ENCODE data around the gene CCDC186.
"Not testable (repeated sequence)": the region's sequence is repeated elsewhere in the genome, so short reads cannot be mapped to it uniquely, and the experiment has no call there.

CCDC186 gene

DNA sequence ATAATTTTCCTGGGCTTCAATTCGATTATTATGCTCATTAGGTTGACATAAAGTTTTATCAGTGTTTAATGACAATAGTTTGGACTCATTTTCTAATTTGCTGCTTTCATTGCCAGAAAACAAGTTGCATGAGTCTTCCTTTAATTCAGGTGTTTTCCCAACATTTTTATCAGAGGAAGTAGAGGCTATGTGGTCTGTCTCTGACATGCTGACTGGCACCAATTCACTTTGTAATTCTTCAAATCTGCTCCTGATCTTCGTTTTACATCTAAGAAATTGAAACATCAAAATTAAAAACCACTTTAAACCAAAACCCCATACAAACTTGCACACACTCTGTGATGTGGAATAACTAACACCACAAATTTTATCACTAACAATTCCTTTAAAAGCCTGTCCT is 10.9 kb downstream of the CCDC186 start:
- TF ChIP-seq EZH2phosphoT487 (IDR thresholded peaks at IDR 0.05; ENCODE audit: low read length) (no peak), EZH2 (optimal IDR thresholded peaks at IDR 0.05; ENCODE audit: low read depth, low read length) (no peak)
- TF ChIP-seq, protein P1, sequence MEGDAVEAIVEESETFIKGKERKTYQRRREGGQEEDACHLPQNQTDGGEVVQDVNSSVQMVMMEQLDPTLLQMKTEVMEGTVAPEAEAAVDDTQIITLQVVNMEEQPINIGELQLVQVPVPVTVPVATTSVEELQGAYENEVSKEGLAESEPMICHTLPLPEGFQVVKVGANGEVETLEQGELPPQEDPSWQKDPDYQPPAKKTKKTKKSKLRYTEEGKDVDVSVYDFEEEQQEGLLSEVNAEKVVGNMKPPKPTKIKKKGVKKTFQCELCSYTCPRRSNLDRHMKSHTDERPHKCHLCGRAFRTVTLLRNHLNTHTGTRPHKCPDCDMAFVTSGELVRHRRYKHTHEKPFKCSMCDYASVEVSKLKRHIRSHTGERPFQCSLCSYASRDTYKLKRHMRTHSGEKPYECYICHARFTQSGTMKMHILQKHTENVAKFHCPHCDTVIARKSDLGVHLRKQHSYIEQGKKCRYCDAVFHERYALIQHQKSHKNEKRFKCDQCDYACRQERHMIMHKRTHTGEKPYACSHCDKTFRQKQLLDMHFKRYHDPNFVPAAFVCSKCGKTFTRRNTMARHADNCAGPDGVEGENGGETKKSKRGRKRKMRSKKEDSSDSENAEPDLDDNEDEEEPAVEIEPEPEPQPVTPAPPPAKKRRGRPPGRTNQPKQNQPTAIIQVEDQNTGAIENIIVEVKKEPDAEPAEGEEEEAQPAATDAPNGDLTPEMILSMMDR (IDR thresholded peaks at IDR 0.05; ENCODE audit: low read length) = no peak
- no peaks in the 10 kb centered on the region for H3K9me3 ChIP-seq (replicated peaks; ENCODE audit: insufficient read depth, low read length)
- H3K4me3 ChIP-seq (ENCODE audit: low read length) = no peak overlapping the region
- no peaks in the 10 kb centered on the region for H3K27me3 ChIP-seq (replicated peaks; ENCODE audit: insufficient read depth, low read length)
- H3K4me1 ChIP-seq (ENCODE audit: low read length) = no peaks in the 10 kb centered on the region
- no peaks in the 10 kb centered on the region for H4K20me1 ChIP-seq (ENCODE audit: insufficient read depth, low read length)
- H3F3A ChIP-seq (ENCODE audit: insufficient read depth, low read length) = no peaks in the 10 kb centered on the region
- no peak for DNase-seq
- peaks cover 6% of the 10 kb centered on the region for H3K36me3 ChIP-seq (replicated peaks; ENCODE audit: insufficient read depth, low read length)
- no peak overlapping the region for H3K9ac ChIP-seq (ENCODE audit: low read length)
- H3K9me2 ChIP-seq (replicated peaks; ENCODE audit: insufficient read depth, low read length) = no peaks in the 10 kb centered on the region
- no peak overlapping the region for H2AFZ ChIP-seq (ENCODE audit: low read length)
- peaks cover 69% of the 10 kb centered on the region for H3K79me2 ChIP-seq (ENCODE audit: low read length)
- H3K4me2 ChIP-seq (ENCODE audit: low read depth, low read length) = no peak overlapping the region
- H3K27ac ChIP-seq (ENCODE audit: low read length) = no peak overlapping the region

GRCh38 chr10:114157912-114158311 is 16.1 kb downstream of the CCDC186 start:
- Histone ChIP-seq H3K4me2 (ENCODE audit: low read depth, low read length) (no peak overlapping the region), H3K9me2 (replicated peaks; ENCODE audit: insufficient read depth, low read length) (no peaks in the 10 kb centered on the region), H3K36me3 (replicated peaks; ENCODE audit: insufficient read depth, low read length) (no peaks in the 10 kb centered on the region; the same call in 1 of the 2 replicates), H3K4me1 (ENCODE audit: low read length) (no peaks in the 10 kb centered on the region), H3K79me2 (ENCODE audit: low read length) (peaks cover 33% of the 10 kb centered on the region), H3F3A (ENCODE audit: insufficient read depth, low read length) (no peaks in the 10 kb centered on the region), H3K4me3 (ENCODE audit: low read length) (no peak overlapping the region), H2AFZ (ENCODE audit: low read length) (no peak overlapping the region), H3K9me3 (replicated peaks; ENCODE audit: insufficient read depth, low read length) (no peaks in the 10 kb centered on the region), H3K27me3 (replicated peaks; ENCODE audit: insufficient read depth, low read length) (no peaks in the 10 kb centered on the region), H3K9ac (ENCODE audit: low read length) (no peak overlapping the region), H4K20me1 (ENCODE audit: insufficient read depth, low read length) (no peaks in the 10 kb centered on the region), H3K27ac (ENCODE audit: low read length) (no peak overlapping the region)
- no peak for DNase-seq
- TF ChIP-seq, protein P1 (IDR thresholded peaks at IDR 0.05; ENCODE audit: low read length) = no peak
- no peak for TF ChIP-seq EZH2 (optimal IDR thresholded peaks at IDR 0.05; ENCODE audit: low read depth, low read length)
- TF ChIP-seq EZH2phosphoT487 (IDR thresholded peaks at IDR 0.05; ENCODE audit: low read length) = no peak

DNA sequence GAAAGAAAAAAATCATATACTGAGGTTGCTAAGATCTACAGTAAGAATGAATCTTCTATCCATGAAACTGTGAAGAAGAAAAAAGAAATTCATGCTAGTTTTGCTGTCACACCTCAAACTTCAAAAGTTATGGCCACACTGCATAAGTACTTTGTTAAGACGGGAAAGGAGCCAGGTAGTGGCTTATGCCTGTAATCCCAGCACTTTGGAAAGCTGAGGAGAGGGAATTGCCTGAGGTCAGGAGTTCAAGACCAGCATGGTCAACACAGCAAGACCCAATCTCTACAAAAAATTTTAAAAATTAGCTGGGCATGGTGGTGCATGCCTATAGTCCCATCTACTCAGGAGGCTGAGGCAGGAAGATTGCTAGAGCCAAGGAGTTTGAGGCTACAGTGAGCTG is 22.1 kb downstream of the CCDC186 start:
- H3K9ac ChIP-seq (ENCODE audit: low read length) = no peak overlapping the region
- H3K36me3 ChIP-seq (replicated peaks; ENCODE audit: insufficient read depth, low read length) = no peaks in the 10 kb centered on the region; the same call in 1 of the 2 replicates
- H3K9me3 ChIP-seq (replicated peaks; ENCODE audit: insufficient read depth, low read length) = no peaks in the 10 kb centered on the region
- H3K4me1 ChIP-seq (ENCODE audit: low read length) = no peaks in the 10 kb centered on the region
- H3K27me3 ChIP-seq (replicated peaks; ENCODE audit: insufficient read depth, low read length) = no peaks in the 10 kb centered on the region
- TF ChIP-seq EZH2 (optimal IDR thresholded peaks at IDR 0.05; ENCODE audit: low read depth, low read length) (no peak), EZH2phosphoT487 (IDR thresholded peaks at IDR 0.05; ENCODE audit: low read length) (no peak)
- no peaks in the 10 kb centered on the region for H4K20me1 ChIP-seq (ENCODE audit: insufficient read depth, low read length)
- no peak overlapping the region for H3K4me3 ChIP-seq (ENCODE audit: low read length)
- H3K79me2 ChIP-seq (ENCODE audit: low read length) = peaks cover 14% of the 10 kb centered on the region
- no peak overlapping the region for H3K27ac ChIP-seq (ENCODE audit: low read length)
- H2AFZ ChIP-seq (ENCODE audit: low read length) = no peak overlapping the region
- no peaks in the 10 kb centered on the region for H3F3A ChIP-seq (ENCODE audit: insufficient read depth, low read length)
- H3K9me2 ChIP-seq (replicated peaks; ENCODE audit: insufficient read depth, low read length) = no peaks in the 10 kb centered on the region
- no peak for DNase-seq
- H3K4me2 ChIP-seq (ENCODE audit: low read depth, low read length) = no peak overlapping the region

GRCh38 chr10:114151486-114151885 is 22.5 kb downstream of the CCDC186 start:
- Histone ChIP-seq H3K4me2 (ENCODE audit: low read depth, low read length) (no peak overlapping the region), H3K9me3 (replicated peaks; ENCODE audit: insufficient read depth, low read length) (no peaks in the 10 kb centered on the region), H3K9ac (ENCODE audit: low read length) (no peak overlapping the region), H3K9me2 (replicated peaks; ENCODE audit: insufficient read depth, low read length) (no peaks in the 10 kb centered on the region), H3K27ac (ENCODE audit: low read length) (no peak overlapping the region), H3K4me3 (ENCODE audit: low read length) (no peak overlapping the region), H3K79me2 (ENCODE audit: low read length) (peaks cover 14% of the 10 kb centered on the region), H3K36me3 (replicated peaks; ENCODE audit: insufficient read depth, low read length) (no peaks in the 10 kb centered on the region; the same call in 1 of the 2 replicates), H3K4me1 (ENCODE audit: low read length) (no peaks in the 10 kb centered on the region), H4K20me1 (ENCODE audit: insufficient read depth, low read length) (no peaks in the 10 kb centered on the region), H3K27me3 (replicated peaks; ENCODE audit: insufficient read depth, low read length) (no peaks in the 10 kb centered on the region), H2AFZ (ENCODE audit: low read length) (no peak overlapping the region), H3F3A (ENCODE audit: insufficient read depth, low read length) (no peaks in the 10 kb centered on the region)
- TF ChIP-seq EZH2 (optimal IDR thresholded peaks at IDR 0.05; ENCODE audit: low read depth, low read length) (no peak), EZH2phosphoT487 (IDR thresholded peaks at IDR 0.05; ENCODE audit: low read length) (no peak)
- TF ChIP-seq, protein P1 (IDR thresholded peaks at IDR 0.05; ENCODE audit: low read length) = no peak
- no peak for DNase-seq

- H3K4me2 ChIP-seq (ENCODE audit: low read depth, low read length); H3K36me3 ChIP-seq (replicated peaks; ENCODE audit: insufficient read depth, low read length); H2AFZ ChIP-seq (ENCODE audit: low read length); H4K20me1 ChIP-seq (ENCODE audit: insufficient read depth, low read length); H3K9me3 ChIP-seq (replicated peaks; ENCODE audit: insufficient read depth, low read length); H3K9ac ChIP-seq (ENCODE audit: low read length); DNase-seq; H3K4me3 ChIP-seq (ENCODE audit: low read length); H3F3A ChIP-seq (ENCODE audit: insufficient read depth, low read length); H3K4me1 ChIP-seq (ENCODE audit: low read length); H3K27ac ChIP-seq (ENCODE audit: low read length); H3K9me2 ChIP-seq (replicated peaks; ENCODE audit: insufficient read depth, low read length); H3K27me3 ChIP-seq (replicated peaks; ENCODE audit: insufficient read depth, low read length): not testable (repeated sequence)
- peaks cover 11% of the 10 kb centered on the region for H3K79me2 ChIP-seq (ENCODE audit: low read length)
Observed at GRCh38 chr10:114149476-114149875, 24.5 kb downstream of the CCDC186 start.

Data from MM.1S (cell line).